H1 (cell line): ENCODE data around the gene IL5.
"Not testable (repeated sequence)": the region's sequence is repeated elsewhere in the genome, so short reads cannot be mapped to it uniquely, and the experiment has no call there.

Source experiments
- BRCA1 ChIP-seq: IDR thresholded peaks from 2 replicates; pipeline ENCODE4 v1.6.1; 2012; ENCODE audit warnings: low read depth, low read length, improper control_type of control experiment
- CHD2 ChIP-seq: IDR thresholded peaks from 2 replicates; pipeline ENCODE4 v1.6.1; 2012; ENCODE audit warnings: low read length, improper control_type of control experiment
- CREB1 ChIP-seq: IDR thresholded peaks from 2 replicates; pipeline ENCODE4 v1.6.1; 2012; ENCODE audit warnings: inconsistent platforms
- EP300 ChIP-seq, 2 experiments: IDR thresholded peaks; 1 replicate in 1 of 2; 2 replicates in 1 of 2; pipeline ENCODE4 v1.6.1; 2011 to 2012; ENCODE audit warnings: low read depth in 2 of 2, low read length in 2 of 2, mild to moderate bottlenecking in 2 of 2, borderline replicate concordance in 1 of 2, inconsistent platforms in 1 of 2, moderate library complexity in 1 of 2
- EZH2 ChIP-seq: fragments of 200-600 bp; sonication (generic); IDR thresholded peaks from 2 replicates; pipeline ENCODE4 v1.7.1; 2012; ENCODE audit warnings: low read depth, mild to moderate bottlenecking, moderate library complexity, low read length, inconsistent platforms; ENCODE audit not compliant: severe bottlenecking
- GABPA ChIP-seq: IDR thresholded peaks from 2 replicates; pipeline ENCODE4 v1.6.1; 2011; ENCODE audit warnings: mild to moderate bottlenecking, low read length, moderate library complexity, borderline replicate concordance; ENCODE audit not compliant: insufficient read depth
- HDAC2 ChIP-seq, 2 experiments: fragments of 300-600 bp in 1 of 2; sonication (generic) in 1 of 2; IDR thresholded peaks; 2 replicates each; pipeline ENCODE4 v1.6.1; 2011 to 2012; ENCODE audit warnings: low read depth in 2 of 2, low read length in 2 of 2, mild to moderate bottlenecking in 2 of 2, moderate library complexity in 2 of 2, borderline replicate concordance in 1 of 2, inconsistent platforms in 1 of 2
- JUN ChIP-seq: IDR thresholded peaks from 2 replicates; pipeline ENCODE4 v1.6.1; 2011; ENCODE audit warnings: low read depth, mild to moderate bottlenecking, improper control_type of control experiment, low read length
- MAFK ChIP-seq: IDR thresholded peaks from 2 replicates; pipeline ENCODE4 v1.6.1; 2012; ENCODE audit warnings: low read depth, mild to moderate bottlenecking, improper control_type of control experiment, low read length
- POLR2A ChIP-seq, 2 experiments: IDR thresholded peaks; 1 replicate in 1 of 2; 2 replicates in 1 of 2; pipeline ENCODE4 v1.6.1; 2011; ENCODE audit warnings: low read depth in 2 of 2, low read length in 2 of 2, mild to moderate bottlenecking in 2 of 2; ENCODE audit errors: control extremely low read depth in 1 of 2
- POLR2AphosphoS5 ChIP-seq: IDR thresholded peaks from 2 replicates; pipeline ENCODE4 v1.6.1; 2011; ENCODE audit warnings: low read depth, low read length
- TAF1 ChIP-seq: IDR thresholded peaks from 2 replicates; pipeline ENCODE4 v1.6.1; 2011; ENCODE audit warnings: mild to moderate bottlenecking, low read depth, low read length
- TF ChIP-seq, protein P1 (sequence below), 3 experiments: IDR thresholded peaks; 1 replicate in 2 of 3; 2 replicates in 1 of 3; pipeline versions ENCODE4 v1.5.1 to v1.6.1; 2011; ENCODE audit warnings: low read length in 3 of 3, mild to moderate bottlenecking in 3 of 3, inconsistent platforms in 2 of 3, low read depth in 1 of 3, moderate library complexity in 1 of 3; ENCODE audit not compliant: insufficient read depth in 1 of 3; ENCODE audit errors: control extremely low read depth in 1 of 3
- TF ChIP-seq, protein P2 (sequence below): fragments of 300-600 bp; sonication (generic); IDR thresholded peaks from 2 replicates; pipeline ENCODE4 v1.7.1; 2012; ENCODE audit warnings: low read length, moderate library complexity, mild to moderate bottlenecking, inconsistent platforms; ENCODE audit not compliant: insufficient replicate concordance

- TF ChIP-seq BRCA1; HDAC2 (IDR thresholded peaks at IDR 0.05; ENCODE audit: borderline replicate concordance in 1 of 2, low read depth in 2 of 2, low read length in 2 of 2); JUN; CREB1; EP300 (IDR thresholded peaks at IDR 0.05; ENCODE audit: borderline replicate concordance in 1 of 2, low read depth in 2 of 2, low read length in 2 of 2); GABPA; TAF1; POLR2AphosphoS5; EZH2; POLR2A (IDR thresholded peaks at IDR 0.05; ENCODE audit: control extremely low read depth in 1 of 2, low read depth in 2 of 2, low read length in 2 of 2); MAFK; CHD2: not testable (repeated sequence)
- TF ChIP-seq, protein P1, sequence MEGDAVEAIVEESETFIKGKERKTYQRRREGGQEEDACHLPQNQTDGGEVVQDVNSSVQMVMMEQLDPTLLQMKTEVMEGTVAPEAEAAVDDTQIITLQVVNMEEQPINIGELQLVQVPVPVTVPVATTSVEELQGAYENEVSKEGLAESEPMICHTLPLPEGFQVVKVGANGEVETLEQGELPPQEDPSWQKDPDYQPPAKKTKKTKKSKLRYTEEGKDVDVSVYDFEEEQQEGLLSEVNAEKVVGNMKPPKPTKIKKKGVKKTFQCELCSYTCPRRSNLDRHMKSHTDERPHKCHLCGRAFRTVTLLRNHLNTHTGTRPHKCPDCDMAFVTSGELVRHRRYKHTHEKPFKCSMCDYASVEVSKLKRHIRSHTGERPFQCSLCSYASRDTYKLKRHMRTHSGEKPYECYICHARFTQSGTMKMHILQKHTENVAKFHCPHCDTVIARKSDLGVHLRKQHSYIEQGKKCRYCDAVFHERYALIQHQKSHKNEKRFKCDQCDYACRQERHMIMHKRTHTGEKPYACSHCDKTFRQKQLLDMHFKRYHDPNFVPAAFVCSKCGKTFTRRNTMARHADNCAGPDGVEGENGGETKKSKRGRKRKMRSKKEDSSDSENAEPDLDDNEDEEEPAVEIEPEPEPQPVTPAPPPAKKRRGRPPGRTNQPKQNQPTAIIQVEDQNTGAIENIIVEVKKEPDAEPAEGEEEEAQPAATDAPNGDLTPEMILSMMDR (IDR thresholded peaks at IDR 0.05; ENCODE audit: control extremely low read depth in 1 of 3, insufficient read depth in 1 of 3, low read depth in 1 of 3, low read length in 3 of 3) = not testable (repeated sequence)
- TF ChIP-seq, protein P2, sequence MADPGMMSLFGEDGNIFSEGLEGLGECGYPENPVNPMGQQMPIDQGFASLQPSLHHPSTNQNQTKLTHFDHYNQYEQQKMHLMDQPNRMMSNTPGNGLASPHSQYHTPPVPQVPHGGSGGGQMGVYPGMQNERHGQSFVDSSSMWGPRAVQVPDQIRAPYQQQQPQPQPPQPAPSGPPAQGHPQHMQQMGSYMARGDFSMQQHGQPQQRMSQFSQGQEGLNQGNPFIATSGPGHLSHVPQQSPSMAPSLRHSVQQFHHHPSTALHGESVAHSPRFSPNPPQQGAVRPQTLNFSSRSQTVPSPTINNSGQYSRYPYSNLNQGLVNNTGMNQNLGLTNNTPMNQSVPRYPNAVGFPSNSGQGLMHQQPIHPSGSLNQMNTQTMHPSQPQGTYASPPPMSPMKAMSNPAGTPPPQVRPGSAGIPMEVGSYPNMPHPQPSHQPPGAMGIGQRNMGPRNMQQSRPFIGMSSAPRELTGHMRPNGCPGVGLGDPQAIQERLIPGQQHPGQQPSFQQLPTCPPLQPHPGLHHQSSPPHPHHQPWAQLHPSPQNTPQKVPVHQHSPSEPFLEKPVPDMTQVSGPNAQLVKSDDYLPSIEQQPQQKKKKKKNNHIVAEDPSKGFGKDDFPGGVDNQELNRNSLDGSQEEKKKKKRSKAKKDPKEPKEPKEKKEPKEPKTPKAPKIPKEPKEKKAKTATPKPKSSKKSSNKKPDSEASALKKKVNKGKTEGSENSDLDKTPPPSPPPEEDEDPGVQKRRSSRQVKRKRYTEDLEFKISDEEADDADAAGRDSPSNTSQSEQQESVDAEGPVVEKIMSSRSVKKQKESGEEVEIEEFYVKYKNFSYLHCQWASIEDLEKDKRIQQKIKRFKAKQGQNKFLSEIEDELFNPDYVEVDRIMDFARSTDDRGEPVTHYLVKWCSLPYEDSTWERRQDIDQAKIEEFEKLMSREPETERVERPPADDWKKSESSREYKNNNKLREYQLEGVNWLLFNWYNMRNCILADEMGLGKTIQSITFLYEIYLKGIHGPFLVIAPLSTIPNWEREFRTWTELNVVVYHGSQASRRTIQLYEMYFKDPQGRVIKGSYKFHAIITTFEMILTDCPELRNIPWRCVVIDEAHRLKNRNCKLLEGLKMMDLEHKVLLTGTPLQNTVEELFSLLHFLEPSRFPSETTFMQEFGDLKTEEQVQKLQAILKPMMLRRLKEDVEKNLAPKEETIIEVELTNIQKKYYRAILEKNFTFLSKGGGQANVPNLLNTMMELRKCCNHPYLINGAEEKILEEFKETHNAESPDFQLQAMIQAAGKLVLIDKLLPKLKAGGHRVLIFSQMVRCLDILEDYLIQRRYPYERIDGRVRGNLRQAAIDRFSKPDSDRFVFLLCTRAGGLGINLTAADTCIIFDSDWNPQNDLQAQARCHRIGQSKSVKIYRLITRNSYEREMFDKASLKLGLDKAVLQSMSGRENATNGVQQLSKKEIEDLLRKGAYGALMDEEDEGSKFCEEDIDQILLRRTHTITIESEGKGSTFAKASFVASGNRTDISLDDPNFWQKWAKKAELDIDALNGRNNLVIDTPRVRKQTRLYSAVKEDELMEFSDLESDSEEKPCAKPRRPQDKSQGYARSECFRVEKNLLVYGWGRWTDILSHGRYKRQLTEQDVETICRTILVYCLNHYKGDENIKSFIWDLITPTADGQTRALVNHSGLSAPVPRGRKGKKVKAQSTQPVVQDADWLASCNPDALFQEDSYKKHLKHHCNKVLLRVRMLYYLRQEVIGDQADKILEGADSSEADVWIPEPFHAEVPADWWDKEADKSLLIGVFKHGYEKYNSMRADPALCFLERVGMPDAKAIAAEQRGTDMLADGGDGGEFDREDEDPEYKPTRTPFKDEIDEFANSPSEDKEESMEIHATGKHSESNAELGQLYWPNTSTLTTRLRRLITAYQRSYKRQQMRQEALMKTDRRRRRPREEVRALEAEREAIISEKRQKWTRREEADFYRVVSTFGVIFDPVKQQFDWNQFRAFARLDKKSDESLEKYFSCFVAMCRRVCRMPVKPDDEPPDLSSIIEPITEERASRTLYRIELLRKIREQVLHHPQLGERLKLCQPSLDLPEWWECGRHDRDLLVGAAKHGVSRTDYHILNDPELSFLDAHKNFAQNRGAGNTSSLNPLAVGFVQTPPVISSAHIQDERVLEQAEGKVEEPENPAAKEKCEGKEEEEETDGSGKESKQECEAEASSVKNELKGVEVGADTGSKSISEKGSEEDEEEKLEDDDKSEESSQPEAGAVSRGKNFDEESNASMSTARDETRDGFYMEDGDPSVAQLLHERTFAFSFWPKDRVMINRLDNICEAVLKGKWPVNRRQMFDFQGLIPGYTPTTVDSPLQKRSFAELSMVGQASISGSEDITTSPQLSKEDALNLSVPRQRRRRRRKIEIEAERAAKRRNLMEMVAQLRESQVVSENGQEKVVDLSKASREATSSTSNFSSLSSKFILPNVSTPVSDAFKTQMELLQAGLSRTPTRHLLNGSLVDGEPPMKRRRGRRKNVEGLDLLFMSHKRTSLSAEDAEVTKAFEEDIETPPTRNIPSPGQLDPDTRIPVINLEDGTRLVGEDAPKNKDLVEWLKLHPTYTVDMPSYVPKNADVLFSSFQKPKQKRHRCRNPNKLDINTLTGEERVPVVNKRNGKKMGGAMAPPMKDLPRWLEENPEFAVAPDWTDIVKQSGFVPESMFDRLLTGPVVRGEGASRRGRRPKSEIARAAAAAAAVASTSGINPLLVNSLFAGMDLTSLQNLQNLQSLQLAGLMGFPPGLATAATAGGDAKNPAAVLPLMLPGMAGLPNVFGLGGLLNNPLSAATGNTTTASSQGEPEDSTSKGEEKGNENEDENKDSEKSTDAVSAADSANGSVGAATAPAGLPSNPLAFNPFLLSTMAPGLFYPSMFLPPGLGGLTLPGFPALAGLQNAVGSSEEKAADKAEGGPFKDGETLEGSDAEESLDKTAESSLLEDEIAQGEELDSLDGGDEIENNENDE = not testable (repeated sequence)
Measured at GRCh38 chr5:132522067-132522466, 21.3 kb downstream of the IL5 start.
